NCI-H748 (cell line): ENCODE measurements around the gene SNX19.

Source experiments
- DNase-seq: peaks from one replicate; lab custom pipeline; 2025; ENCODE audit not compliant: unreplicated experiment; lab: John Stamatoyannopoulos, UW

Gene SNX19

DNA sequence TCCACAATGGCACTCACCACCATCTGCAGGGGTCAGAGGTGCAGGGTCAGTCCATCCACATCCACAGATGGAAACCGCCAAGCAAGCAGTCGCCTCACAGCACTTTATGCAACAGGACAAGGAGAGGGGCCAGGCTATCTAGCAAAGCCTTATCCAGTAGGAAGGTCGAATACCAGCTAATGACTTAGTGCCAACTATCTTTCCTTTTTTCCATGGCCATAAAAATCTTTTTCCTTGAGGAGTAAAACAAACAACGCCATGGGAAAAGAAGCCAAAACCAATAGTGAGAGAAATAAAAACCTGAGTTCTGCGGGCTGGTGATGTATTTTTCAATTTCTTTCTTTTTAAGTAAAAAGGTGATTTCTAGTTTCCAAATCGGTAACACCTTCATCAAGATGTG, 8.2 kb downstream of the SNX19 start:
- DNase-seq = no peak

DNA sequence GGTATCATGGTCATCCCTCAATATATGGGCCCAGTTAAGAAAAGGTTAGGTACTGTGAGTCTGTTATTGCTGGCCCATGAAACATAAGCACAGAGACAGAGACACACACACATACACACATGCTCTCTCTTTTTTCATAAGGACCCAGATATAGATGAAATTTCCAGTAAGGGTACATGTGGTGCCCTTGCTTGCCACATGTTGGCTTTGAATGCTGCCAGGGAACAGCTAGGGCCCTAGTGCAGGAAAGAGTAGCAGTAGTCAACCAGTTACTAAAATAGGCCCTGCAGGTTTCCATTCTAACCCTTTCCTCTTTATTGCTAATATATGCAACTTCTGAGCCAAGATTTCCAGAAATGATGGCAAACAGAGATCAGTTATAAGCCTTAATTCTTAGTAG, 9.1 kb downstream of the SNX19 start:
- DNase-seq = no peak

DNA sequence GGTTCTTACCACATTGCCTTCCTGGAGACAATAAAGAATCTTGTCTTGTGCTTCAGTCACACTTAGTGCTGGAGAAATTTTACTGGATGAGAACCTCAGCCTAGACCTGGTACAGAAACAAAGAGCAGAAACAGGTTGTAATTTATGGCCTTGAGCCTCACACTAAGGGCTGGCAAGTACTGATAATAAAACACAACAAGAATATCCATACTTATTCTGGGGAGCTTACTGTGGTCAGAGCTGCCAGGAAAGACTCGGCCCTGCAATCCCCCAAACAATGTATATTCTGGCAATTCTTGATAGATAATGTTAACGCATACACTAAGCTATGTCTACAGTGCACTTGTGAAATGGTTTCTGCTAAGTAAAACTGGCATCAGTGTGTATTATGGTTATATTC, 9.7 kb downstream of the SNX19 start:
- DNase-seq = no peak

DNA sequence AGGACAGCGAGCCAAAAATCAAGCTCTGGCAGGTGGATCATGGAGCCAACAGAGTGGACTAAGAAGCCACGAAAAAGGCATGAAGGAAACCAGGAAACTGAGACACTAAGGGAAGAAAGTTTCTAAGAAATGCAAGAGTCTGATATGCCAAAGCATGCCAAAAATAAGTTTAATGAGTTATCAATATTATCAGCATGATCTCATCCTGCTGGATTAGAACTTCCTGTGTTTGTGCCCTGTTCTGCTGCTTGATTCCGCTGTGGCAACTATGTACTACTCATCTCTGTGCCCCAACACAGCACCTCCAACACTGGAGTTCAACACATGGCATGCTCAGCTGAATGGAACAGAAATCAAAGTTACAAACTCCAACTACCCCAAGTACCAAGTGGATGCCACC, 10.8 kb downstream of the SNX19 start:
- DNase-seq = no peak

DNA sequence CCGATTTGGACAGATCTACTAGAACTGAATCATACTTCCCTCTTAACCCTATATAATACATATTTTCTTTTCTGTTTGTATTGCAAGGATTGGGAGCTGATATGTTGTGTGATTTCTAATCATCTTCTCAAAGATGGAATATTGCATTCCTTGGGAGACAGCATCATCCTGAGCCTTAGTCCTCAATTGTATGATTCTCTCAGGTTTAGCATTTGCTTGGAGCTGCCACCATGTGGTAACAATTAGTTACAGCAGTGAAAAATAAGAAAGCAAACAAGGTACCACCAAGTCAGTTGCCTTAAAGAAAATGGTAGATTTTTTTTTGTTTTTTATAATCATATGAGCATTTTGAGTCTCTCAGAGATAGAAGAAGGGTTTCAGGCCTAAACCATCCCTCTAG, 11.9 kb downstream of the SNX19 start:
- DNase-seq = no peak

DNA sequence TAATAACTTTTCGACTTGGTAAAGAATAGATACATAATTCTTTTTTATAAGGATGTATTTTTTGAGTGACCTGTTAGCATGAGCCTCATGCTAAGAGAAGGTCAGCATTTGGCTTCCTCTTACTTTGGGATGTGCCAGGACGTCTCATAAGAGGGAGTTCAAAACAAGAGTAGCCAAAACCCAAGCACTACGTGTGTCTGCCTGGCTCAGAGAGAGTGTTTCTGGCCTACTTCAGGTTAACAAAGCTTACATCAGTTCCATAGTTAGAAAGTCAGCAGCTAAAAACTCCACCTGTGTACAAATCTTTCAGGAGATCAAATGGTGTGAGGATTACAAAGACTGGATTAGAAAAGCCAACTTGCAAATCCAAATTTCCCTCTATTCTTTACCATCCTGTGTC, 13.9 kb downstream of the SNX19 start:
- no peak for DNase-seq

DNA sequence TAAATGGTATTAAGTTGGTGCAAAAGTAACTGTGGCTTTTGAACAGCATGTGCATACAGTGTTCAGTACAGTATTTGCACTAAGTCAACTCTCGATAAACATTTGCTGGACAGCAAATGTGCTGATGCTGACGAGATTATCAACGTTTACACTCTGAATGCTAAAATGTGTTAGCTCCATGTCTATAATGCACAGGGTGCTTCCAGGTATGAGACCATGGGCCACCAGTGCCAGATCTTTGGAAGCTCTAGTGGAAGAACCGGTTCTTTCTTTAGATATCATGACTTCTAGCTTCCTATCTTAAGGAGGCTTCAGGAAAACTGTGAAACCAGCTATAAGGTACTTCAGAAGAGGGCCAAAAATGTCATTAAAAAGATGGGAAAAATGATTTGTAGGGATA, 17.2 kb downstream of the SNX19 start:
- DNase-seq = no peak

DNA sequence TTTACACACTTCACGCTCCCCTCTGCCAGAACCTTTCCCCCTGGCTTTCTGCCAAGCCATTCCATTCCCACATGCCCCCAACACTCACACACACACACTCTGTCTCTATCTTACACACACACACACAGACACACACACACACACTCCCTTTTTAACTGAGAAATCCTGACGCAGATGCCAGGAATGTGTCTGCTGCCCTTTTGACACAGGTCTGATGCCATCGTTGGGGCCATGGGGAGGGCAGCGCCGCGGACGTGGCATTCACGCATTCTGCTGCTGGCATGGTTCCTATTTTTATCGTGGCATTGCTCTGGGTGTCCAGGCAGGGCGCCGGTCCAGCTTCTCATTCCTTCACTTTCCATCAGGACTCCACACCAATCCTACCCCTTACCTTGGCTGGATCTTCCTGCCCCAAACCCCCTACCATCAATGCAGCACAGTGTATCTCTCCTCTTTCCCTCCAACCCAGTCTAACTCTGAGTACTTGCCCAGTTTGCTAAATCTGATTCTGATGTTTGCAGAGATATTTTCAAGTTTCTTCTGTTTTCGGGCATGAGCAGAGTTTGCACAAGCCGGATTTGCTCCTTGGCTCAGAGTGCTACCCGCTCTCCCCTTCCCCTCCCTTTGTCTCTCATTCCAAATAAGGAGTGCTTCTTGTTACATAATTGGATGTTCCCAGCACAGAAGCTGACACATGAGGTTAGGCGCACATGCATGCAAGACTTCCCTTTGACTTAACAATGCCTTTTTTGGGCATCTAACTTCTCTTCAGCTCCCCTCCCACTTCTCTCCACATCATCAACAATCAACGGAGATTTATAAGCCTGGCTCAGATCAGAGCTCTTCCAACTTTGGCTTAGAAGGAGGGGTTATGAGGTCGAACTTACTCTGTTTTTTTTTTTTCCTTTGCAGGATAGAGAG, 18.8 kb downstream of the SNX19 start:
- no peak for DNase-seq

DNA sequence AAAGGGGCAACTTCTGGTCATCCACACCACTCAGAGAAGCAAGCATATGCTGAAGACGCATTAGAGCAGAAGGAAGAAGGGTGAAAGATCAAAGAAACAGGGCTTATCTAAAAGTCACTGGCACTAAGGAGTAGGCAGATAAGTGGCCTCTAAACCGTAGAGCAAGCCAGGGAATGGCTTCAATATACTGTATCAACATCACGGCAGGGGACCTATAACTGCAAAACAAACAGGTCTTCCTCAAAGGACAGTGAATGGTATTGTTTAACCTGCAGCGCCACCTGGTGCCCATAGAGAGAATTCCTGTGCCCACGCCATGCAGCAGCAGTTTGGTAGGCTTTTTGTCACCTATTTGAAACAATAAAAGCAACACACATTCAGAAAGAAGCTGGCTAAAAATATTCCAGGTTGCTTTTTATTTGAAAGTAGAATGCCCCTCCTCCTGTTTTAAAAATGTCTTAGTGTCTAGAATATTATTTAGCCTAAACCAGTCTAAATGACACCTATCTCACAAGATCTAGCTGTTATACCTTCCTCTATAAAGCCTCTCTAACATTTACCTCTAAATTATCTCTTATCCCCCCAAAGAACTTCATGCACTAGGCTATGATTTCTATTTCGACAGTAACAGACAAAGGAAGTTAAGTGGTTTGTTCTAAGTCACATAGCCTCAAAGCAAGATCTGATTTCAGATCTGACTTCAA, 21.8 kb downstream of the SNX19 start:
- peak; percentile 86 for DNase-seq

DNA sequence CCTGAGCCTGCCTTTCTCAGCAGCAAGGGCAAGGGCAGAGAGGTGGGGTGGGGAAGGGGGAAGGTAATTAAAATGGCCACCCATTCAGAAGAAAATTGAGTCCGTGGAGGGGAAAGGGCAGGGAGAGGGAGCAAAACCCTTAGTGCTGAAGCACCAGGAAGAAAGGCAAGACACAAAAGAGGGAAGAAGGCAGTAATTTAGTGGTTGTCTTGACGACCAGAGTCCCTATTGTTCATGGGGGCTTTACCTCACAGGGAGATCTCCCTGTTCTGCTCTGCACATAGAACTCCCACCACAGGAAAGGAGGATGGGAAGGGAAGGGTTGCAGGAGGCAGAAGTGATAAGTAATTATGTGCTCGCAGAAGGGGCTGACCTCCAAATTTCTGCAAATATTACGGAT, 23.4 kb downstream of the SNX19 start:
- peak; percentile 41 for DNase-seq

DNA sequence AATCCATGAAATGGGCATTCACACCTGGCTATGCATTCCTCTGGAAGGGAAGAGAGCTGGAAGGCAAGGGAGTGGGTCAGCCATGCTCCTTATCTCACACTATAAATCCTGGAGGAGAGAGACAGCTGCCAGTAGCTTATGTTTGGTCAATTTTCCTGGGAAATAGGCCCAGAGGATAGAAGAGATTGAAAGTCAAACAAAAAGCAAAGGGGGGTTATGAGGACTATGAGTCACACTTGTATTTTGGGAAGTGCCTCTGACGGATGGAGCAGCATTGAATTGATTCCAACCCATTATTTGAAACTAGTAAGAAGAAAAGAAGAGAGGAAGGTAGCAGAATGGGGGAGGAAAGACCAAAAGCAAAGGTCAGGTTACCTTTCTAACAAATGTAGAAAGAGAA, 25.0 kb downstream of the SNX19 start:
- DNase-seq = no peak

DNA sequence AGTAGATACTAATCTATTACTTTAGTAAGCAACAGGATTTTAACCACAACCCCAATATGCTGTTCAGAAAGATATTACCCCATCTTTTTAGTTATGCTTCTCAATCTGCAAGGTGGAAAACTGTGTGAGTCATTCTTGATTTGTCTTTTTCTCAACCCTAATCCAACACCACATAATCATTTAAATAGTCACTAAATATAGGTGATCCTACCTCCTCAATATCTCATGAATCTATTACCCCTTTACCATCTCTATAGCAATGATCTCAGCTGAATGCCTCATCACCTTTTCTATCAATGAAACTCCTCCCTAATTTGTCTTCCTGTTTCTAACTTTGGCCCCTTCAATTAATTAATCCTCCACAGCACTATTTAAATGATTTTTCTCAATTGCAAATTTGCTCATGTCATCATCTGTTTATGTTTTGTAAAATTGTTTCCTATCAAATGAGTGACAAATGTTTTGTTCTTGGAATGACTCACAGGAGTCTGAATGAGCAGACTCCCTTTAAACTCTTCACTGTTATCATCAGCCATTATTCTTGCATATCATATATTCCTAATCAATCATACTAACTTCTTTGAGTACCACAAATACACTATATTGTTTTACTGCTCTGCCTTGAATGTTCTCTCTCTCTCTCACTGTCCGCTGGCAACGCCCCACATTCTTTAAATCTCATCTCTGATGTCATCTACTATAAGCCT, 26.1 kb downstream of the SNX19 start:
- no peak for DNase-seq

DNA sequence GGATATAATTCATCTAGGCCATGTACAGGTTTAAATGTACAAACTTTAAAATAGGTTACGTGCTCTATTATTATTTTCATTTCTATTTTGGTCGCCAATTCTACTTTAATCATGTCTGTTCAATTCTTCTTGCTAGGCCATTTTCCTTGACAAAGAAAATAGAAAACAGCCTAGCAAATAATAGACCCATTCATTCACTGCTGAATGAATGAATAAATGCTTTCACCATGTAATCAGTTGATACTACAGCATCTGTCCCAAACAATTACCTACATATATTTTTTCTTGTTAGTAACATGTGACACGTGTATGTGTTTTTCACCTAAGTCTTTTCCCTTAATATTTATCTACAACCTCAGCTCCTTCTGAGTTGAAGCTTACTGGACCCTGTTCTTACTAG, 27.5 kb downstream of the SNX19 start:
- DNase-seq = no peak

DNA sequence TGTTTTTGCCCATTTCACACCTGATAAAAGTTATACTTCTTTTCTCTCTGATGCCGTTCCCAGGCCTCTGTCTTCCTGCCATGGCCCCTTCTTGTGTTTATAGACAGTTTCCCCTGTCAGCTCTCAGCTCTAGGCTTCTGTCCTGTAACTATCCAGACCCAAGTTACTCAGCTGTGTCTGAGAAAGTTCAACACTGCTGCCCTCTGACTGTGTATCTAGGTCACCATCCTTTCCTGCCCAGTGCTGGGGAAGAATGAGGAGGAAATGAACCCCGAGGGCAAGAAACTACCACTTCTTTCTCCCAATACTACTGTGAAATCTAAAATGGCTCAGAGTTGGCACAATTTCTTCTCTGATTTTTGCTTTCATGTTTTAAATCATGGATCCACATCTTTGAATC, 29.6 kb downstream of the SNX19 start:
- no peak for DNase-seq

DNA sequence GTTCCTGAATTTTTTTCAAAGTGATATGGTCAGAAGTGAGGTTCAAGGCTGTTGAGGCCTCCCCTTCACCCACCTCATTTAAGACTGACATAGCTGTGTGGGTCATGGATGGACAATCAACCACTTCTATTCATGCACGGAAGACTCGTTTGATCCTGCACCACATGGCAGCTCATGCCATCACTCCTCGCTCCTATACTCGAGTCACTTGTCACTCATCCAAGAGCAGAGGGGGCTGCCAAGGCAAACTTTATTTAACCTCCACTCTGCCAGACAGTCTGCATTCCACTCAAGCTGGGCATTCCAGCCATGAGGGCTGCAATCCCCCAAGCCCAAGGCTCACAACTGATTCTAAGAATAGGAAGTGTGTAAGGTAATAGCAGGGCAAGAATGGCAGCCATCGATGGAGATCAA, 34.1 kb downstream of the SNX19 start:
- DNase-seq = no peak

DNA sequence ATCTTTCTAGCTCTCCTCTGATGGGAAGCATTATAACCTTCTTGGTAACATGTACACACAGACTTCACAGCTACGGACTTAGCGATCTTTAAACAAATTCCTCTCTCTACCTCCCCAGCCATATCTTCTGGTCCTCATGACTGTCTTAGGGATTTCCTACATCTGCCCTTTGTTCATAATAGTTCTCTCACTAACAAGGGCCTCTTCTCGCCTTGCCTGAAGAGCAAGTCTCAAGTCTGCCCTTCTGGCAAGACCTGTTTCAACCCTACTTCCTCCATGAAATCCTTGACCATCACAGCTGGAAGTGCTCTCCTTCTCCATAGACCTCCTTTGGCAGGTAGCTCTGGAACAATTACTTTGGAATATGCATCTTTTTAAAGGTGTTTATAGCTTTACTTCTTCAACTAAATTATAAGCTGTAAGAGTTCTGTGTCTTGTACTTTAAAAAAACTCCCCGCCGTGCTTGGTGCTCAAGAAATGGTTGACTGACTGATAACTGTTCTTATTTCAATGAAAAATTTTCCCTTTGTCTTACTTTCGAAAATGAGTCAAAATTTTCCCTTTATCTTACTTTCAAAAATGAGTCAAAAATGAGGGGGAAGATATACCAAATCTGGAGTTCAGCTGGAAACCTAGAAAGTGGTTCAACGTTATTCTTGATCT, 34.7 kb downstream of the SNX19 start:
- DNase-seq = no peak

DNA sequence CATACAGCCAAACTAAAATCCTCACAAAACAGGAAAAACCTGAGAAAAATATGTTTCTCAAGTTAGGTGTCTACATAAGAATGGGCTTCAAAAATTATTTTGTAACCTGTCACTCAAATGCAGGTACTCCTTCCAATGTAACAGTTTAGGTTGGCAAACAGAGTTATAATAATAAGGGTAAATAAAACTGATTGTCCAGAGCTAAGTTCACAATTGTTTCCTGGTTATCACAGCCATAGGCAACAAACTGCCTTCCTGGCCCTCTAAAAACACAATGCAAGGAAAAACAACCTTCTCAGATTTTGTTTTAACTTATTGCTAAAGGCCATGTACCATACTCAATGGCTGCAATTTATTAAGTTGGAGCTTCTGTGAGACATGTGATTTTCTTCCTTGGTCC, 36.4 kb downstream of the SNX19 start:
- no peak for DNase-seq

DNA sequence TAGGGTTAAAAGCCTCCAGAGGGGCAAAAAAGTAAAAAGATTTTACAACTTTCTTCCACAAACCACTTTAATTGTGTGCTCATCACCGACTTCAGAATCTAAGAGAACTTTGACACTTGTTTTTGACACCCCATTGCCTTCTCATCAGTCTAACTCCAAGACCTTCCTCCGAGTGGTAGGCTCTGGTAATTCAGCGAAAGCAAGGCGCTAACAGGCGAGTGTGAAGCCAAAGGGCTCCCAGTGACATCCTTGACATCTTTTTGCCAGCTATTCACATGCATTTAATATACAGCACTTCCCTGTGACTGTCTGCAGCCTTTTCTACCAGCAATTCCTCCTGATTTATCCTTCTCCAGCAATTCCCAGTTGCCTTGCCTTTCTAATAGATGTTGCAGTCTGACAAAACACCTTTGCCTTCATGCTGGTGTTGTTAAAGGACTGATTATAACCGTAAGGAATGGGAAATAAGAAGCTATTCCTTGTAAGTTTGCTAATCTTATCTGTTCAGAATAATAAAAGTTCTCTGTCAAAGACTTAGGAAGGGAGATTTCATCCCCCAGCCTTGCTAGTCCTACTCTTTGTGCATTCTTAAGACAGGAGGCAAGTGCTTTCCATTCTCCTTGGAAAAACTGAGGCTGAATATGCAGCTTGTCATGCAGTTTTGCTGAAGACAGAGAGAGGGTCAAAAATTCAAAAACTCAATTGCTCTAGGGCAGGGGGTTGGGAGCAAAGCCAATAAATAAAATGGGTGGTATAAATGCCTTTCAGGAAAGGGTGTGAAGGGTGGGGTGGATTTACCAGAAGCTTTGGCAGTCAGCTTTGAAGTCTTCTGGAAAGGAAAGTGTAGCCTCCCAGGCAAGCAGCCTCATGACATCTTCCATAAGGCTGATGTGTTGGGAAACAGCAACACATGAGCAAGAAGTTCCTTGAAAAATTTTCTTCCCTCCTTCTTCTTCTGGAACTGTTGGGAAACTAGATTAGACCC, 39.1 kb downstream of the SNX19 start:
- no peak for DNase-seq

DNA sequence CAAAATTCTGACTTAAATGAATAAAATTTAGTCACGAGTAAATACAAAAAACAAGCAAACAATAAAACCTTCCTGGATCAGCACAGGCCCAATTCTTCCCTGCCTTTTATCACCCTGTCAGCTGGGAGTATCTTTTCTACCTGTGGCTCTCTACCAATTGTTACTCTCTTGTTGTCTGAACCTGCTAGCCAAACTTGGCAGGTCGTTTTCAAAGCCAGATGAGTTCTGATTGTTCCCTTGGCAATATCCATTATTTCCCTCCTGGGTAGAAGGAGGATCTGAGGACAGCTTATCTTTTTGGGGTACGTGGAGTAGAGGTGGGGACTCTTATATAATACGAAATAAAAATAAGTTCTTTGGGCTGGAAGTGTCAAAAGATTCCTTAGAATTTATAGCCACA, 40.2 kb downstream of the SNX19 start:
- no peak for DNase-seq

DNA sequence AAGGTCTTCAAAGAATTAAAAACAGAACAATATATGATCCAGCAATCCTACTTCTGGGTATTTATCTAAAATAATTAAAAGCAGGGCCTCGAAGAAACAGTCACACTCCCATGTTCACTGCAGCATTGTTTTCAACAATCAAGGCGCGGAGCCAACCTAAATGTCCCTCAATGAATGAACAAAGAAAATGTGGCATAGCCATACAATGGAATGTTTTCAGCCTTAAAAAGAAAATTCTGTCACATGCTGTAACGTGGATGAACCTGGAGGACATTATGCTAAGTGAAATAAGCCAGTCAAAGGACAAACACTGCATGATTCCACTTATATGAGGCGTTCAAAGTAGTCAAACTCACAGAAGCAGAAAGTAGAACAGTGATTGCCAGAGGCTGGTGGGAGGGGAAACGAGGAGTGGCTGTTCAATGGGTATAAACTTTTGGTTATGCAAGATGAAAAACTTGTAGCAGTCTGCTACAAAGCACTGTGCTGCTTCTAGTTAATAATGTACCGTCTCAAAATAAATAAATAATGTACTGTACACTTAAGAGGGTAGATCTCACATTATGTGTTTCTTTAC, 41.2 kb downstream of the SNX19 start:
- no peak for DNase-seq
